Measurements from ENCODE around the gene TCF7L2.

Gene TCF7L2

GRCh38 chr10:113153493-113154102 is 203.6 kb downstream of the TCF7L2 start:
- H3K27ac ChIP-seq (ENCODE audit: low read depth, low read length), result no peak overlapping the region
- H3K4me1 ChIP-seq (ENCODE audit: control insufficient read depth, insufficient read depth, low read length), result no peaks in the 10 kb centered on the region
- no peaks in the 10 kb centered on the region for H3K27me3 ChIP-seq (ENCODE audit: control insufficient read depth, insufficient read depth, low read length)
- no peaks in the 10 kb centered on the region for H3K9me3 ChIP-seq (ENCODE audit: control insufficient read depth, insufficient read depth, low read depth, low read length)
- H3K36me3 ChIP-seq (ENCODE audit: control insufficient read depth, insufficient read depth, low read length), result peaks cover 96% of the 10 kb centered on the region
- H3K4me3 ChIP-seq (ENCODE audit: low read depth, low read length), result no peak overlapping the region
- H3K9ac ChIP-seq (ENCODE audit: low read length), result no peak overlapping the region

- no peaks in the 10 kb centered on the region for H3K27me3 ChIP-seq (ENCODE audit: control insufficient read depth, insufficient read depth, low read length)
- no peak overlapping the region for H3K4me3 ChIP-seq (ENCODE audit: low read depth, low read length)
- H3K9ac ChIP-seq (ENCODE audit: low read length), result no peak overlapping the region
- peaks cover 10% of the 10 kb centered on the region; the same call in 1 of the 2 replicates for H3K4me1 ChIP-seq (ENCODE audit: control insufficient read depth, insufficient read depth, low read length)
- H3K36me3 ChIP-seq (ENCODE audit: control insufficient read depth, insufficient read depth, low read length), result peaks cover 80% of the 10 kb centered on the region
- no peak overlapping the region for H3K27ac ChIP-seq (ENCODE audit: low read depth, low read length)
- H3K9me3 ChIP-seq (ENCODE audit: control insufficient read depth, insufficient read depth, low read depth, low read length), result no peaks in the 10 kb centered on the region
Observed at GRCh38 chr10:113157441-113157840, 207.4 kb downstream of the TCF7L2 start.

DNA sequence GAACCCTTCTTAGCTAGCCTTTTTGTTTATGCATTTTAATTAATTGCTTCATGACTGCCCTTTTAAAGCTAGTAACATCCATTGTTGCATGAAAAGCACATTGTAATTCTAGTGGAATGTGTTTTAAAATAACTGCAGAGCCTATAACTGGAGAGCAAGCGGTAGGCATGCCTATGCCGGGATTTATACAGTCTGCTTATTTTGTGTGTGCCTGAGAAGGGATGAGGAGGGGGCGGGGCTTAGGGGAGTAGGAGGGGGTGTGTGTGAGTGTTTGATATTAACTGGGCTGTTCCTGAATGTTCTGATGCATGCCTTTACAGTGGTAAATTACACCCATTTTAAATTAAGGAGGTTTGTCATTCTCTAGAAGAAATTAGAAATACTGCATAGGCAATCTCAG is 208.1 kb downstream of the TCF7L2 start:
- H3K27me3 ChIP-seq (ENCODE audit: control insufficient read depth, insufficient read depth, low read length), result no peaks in the 10 kb centered on the region
- H3K27ac ChIP-seq (ENCODE audit: low read depth, low read length), result no peak overlapping the region
- H3K36me3 ChIP-seq (ENCODE audit: control insufficient read depth, insufficient read depth, low read length), result peaks cover 76% of the 10 kb centered on the region
- peaks cover 10% of the 10 kb centered on the region; the same call in 1 of the 2 replicates for H3K4me1 ChIP-seq (ENCODE audit: control insufficient read depth, insufficient read depth, low read length)
- no peak overlapping the region for H3K4me3 ChIP-seq (ENCODE audit: low read depth, low read length)
- no peaks in the 10 kb centered on the region for H3K9me3 ChIP-seq (ENCODE audit: control insufficient read depth, insufficient read depth, low read depth, low read length)
- no peak overlapping the region for H3K9ac ChIP-seq (ENCODE audit: low read length)

DNA sequence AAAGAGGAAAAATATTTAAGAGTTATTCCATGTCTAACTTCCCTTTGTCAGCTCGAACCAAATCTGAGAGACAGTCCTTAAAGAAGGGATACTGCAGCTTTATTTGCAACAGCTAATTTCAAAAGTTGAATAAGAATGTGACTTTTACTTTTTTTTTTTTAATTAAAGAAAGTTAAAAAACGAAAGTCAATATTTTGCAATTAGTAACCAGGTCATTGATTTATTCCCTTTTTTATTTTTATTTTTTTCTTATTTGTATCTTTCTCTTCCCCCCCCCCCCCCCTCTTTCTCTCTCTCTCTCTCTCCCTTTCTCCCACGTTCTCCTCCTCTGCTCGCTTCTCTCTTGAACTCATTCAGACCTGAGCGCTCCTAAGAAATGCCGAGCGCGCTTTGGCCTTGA is 209.5 kb downstream of the TCF7L2 start:
- Histone ChIP-seq H3K9me3 (ENCODE audit: control insufficient read depth, insufficient read depth, low read depth, low read length) (no peaks in the 10 kb centered on the region), H3K36me3 (ENCODE audit: control insufficient read depth, insufficient read depth, low read length) (peaks cover 70% of the 10 kb centered on the region), H3K27ac (ENCODE audit: low read depth, low read length) (no peak overlapping the region), H3K27me3 (ENCODE audit: control insufficient read depth, insufficient read depth, low read length) (no peaks in the 10 kb centered on the region), H3K4me3 (ENCODE audit: low read depth, low read length) (no peak overlapping the region), H3K4me1 (ENCODE audit: control insufficient read depth, insufficient read depth, low read length) (peaks cover 21% of the 10 kb centered on the region), H3K9ac (ENCODE audit: low read length) (no peak overlapping the region)

GRCh38 chr10:113160641-113161040 is 210.6 kb downstream of the TCF7L2 start:
- no peak overlapping the region for H3K9ac ChIP-seq (ENCODE audit: low read length)
- no peak overlapping the region for H3K4me3 ChIP-seq (ENCODE audit: low read depth, low read length)
- no peaks in the 10 kb centered on the region for H3K9me3 ChIP-seq (ENCODE audit: control insufficient read depth, insufficient read depth, low read depth, low read length)
- H3K4me1 ChIP-seq (ENCODE audit: control insufficient read depth, insufficient read depth, low read length), result peaks cover 31% of the 10 kb centered on the region
- H3K27me3 ChIP-seq (ENCODE audit: control insufficient read depth, insufficient read depth, low read length), result no peaks in the 10 kb centered on the region
- peaks cover 59% of the 10 kb centered on the region for H3K36me3 ChIP-seq (ENCODE audit: control insufficient read depth, insufficient read depth, low read length)
- no peak overlapping the region for H3K27ac ChIP-seq (ENCODE audit: low read depth, low read length)

DNA sequence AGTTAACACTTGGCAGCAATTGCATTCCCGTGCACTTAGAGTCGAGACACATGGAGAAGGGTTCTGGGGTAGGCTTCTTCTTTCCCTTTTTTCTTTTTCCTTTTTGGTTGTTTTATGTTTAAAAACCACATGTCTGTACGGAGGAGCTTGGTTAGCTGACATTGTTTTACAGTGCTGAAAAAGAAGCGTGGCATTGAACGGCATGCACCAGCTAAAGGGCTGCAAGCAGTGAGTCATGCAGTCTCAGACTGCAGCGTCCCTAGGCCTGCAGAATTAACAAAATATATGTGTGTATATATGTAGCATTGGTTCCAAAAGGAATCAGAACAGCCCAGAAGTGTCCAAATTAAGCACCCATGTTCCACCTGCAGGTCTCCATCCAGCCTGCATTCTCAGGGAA is 211.0 kb downstream of the TCF7L2 start:
- H3K27me3 ChIP-seq (ENCODE audit: control insufficient read depth, insufficient read depth, low read length), result no peaks in the 10 kb centered on the region
- H3K36me3 ChIP-seq (ENCODE audit: control insufficient read depth, insufficient read depth, low read length), result peaks cover 56% of the 10 kb centered on the region
- no peak overlapping the region for H3K4me3 ChIP-seq (ENCODE audit: low read depth, low read length)
- H3K9ac ChIP-seq (ENCODE audit: low read length), result no peak overlapping the region
- no peaks in the 10 kb centered on the region for H3K9me3 ChIP-seq (ENCODE audit: control insufficient read depth, insufficient read depth, low read depth, low read length)
- H3K4me1 ChIP-seq (ENCODE audit: control insufficient read depth, insufficient read depth, low read length), result peaks cover 32% of the 10 kb centered on the region
- no peak overlapping the region for H3K27ac ChIP-seq (ENCODE audit: low read depth, low read length)

GRCh38 chr10:113162960-113163359 is 212.9 kb downstream of the TCF7L2 start:
- Histone ChIP-seq H3K9me3 (ENCODE audit: control insufficient read depth, insufficient read depth, low read depth, low read length) (no peaks in the 10 kb centered on the region), H3K27ac (ENCODE audit: low read depth, low read length) (no peak overlapping the region), H3K9ac (ENCODE audit: low read length) (no peak overlapping the region), H3K4me3 (ENCODE audit: low read depth, low read length) (no peak overlapping the region), H3K36me3 (ENCODE audit: control insufficient read depth, insufficient read depth, low read length) (peaks cover 39% of the 10 kb centered on the region), H3K27me3 (ENCODE audit: control insufficient read depth, insufficient read depth, low read length) (no peaks in the 10 kb centered on the region), H3K4me1 (ENCODE audit: control insufficient read depth, insufficient read depth, low read length) (peaks cover 39% of the 10 kb centered on the region)

DNA sequence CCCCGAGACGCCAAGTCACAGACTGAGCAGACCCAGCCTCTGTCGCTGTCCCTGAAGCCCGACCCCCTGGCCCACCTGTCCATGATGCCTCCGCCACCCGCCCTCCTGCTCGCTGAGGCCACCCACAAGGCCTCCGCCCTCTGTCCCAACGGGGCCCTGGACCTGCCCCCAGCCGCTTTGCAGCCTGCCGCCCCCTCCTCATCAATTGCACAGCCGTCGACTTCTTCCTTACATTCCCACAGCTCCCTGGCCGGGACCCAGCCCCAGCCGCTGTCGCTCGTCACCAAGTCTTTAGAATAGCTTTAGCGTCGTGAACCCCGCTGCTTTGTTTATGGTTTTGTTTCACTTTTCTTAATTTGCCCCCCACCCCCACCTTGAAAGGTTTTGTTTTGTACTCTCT is 215.6 kb downstream of the TCF7L2 start:
- Histone ChIP-seq H3K4me1 (ENCODE audit: control insufficient read depth, insufficient read depth, low read length) (peaks cover 46% of the 10 kb centered on the region), H3K4me3 (ENCODE audit: low read depth, low read length) (no peak overlapping the region), H3K36me3 (ENCODE audit: control insufficient read depth, insufficient read depth, low read length) (peaks cover 26% of the 10 kb centered on the region), H3K27ac (ENCODE audit: low read depth, low read length) (no peak overlapping the region), H3K9me3 (ENCODE audit: control insufficient read depth, insufficient read depth, low read depth, low read length) (no peaks in the 10 kb centered on the region), H3K27me3 (ENCODE audit: control insufficient read depth, insufficient read depth, low read length) (no peaks in the 10 kb centered on the region), H3K9ac (ENCODE audit: low read length) (no peak overlapping the region)

DNA sequence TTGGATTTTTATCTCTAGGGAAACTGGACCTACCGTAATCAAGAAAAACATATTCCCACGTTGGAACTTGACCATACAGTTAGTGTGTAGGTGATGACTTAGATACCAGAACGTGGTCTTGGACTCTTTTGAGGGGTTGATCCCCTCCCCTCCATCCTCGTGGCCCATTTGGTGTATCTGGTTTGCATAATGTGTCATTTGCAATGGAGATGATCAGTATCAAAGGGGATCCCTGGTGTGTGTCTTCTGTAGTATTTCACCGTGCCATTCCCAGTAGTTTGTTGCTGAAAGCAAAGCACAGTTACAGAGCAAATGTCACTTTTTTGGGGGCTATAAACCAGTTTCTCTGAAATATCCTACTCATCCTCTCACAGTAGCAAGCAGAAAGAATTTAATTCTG is 217.7 kb downstream of the TCF7L2 start:
- H3K27me3 ChIP-seq (ENCODE audit: control insufficient read depth, insufficient read depth, low read length), result no peaks in the 10 kb centered on the region
- no peaks in the 10 kb centered on the region for H3K9me3 ChIP-seq (ENCODE audit: control insufficient read depth, insufficient read depth, low read depth, low read length)
- H3K4me3 ChIP-seq (ENCODE audit: low read depth, low read length), result no peak overlapping the region
- H3K4me1 ChIP-seq (ENCODE audit: control insufficient read depth, insufficient read depth, low read length), result peaks cover 44% of the 10 kb centered on the region
- peaks cover 11% of the 10 kb centered on the region; the same call in 1 of the 2 replicates for H3K36me3 ChIP-seq (ENCODE audit: control insufficient read depth, insufficient read depth, low read length)
- H3K9ac ChIP-seq (ENCODE audit: low read length), result no peak overlapping the region
- H3K27ac ChIP-seq (ENCODE audit: low read depth, low read length), result no peak overlapping the region

DNA sequence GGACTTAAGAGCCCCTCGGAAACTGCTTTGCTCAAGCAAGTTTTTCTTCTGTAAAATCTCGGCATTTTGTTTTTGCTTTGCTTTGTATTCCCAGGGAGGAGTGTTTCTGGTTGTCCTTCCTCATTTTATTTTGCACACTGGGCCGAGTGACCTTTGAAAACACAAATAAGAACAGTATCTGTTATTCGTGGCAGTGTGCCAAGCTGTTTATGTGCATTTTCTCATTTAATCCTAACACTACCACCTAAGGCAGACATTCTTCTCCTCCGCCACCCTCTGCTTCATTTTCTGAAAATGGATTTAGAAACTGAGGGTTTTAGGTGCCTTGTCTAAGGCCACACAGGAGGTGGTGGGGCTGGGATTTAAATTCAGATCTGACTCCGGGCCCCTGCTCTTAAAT is 218.5 kb downstream of the TCF7L2 start:
- H3K27me3 ChIP-seq (ENCODE audit: control insufficient read depth, insufficient read depth, low read length), result no peaks in the 10 kb centered on the region
- no peak overlapping the region for H3K9ac ChIP-seq (ENCODE audit: low read length)
- H3K4me3 ChIP-seq (ENCODE audit: low read depth, low read length), result no peak overlapping the region
- H3K4me1 ChIP-seq (ENCODE audit: control insufficient read depth, insufficient read depth, low read length), result peaks cover 43% of the 10 kb centered on the region
- H3K9me3 ChIP-seq (ENCODE audit: control insufficient read depth, insufficient read depth, low read depth, low read length), result no peaks in the 10 kb centered on the region
- H3K36me3 ChIP-seq (ENCODE audit: control insufficient read depth, insufficient read depth, low read length), result peaks cover 7% of the 10 kb centered on the region; the same call in 1 of the 2 replicates
- H3K27ac ChIP-seq (ENCODE audit: low read depth, low read length), result no peak overlapping the region

DNA sequence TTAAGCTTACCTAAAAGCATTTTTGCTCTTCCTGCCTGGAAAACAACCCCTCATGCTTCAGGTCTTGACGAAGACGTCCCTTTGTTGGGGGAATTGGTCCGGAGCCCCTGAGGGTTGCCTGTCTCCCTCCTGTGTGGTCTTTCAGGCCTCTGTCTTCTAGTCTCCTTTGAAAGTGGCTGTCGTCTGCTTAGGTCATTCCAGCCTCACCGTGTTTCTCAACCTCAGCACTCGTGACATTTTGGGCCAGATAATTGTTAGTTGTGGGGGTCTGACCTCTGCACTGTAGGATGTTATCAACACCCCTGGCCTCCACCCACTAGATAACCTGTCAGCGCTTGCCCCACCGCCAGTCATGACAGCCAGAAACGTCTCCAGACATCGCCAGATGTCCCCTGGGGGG is 219.1 kb downstream of the TCF7L2 start:
- no peak overlapping the region for H3K4me3 ChIP-seq (ENCODE audit: low read depth, low read length)
- H3K4me1 ChIP-seq (ENCODE audit: control insufficient read depth, insufficient read depth, low read length), result peaks cover 37% of the 10 kb centered on the region
- no peaks in the 10 kb centered on the region for H3K9me3 ChIP-seq (ENCODE audit: control insufficient read depth, insufficient read depth, low read depth, low read length)
- H3K9ac ChIP-seq (ENCODE audit: low read length), result no peak overlapping the region
- H3K27ac ChIP-seq (ENCODE audit: low read depth, low read length), result no peak overlapping the region
- peaks cover 1% of the 10 kb centered on the region; the same call in 1 of the 2 replicates for H3K36me3 ChIP-seq (ENCODE audit: control insufficient read depth, insufficient read depth, low read length)
- H3K27me3 ChIP-seq (ENCODE audit: control insufficient read depth, insufficient read depth, low read length), result no peaks in the 10 kb centered on the region

All from HUES6 (cell line).